Smooth muscle cell of the coronary artery (primary cell): ENCODE measurements around the gene TMSB10. TPM values are rescaled to one million over a fixed set of nuclear protein-coding genes. Genes with fewer than 3 reads are reported as not detected.

ENCODE experiments used
- total RNA-seq: library from RNA; depleted of rRNA; stranded (reverse); fragments of >200 nt; gene quantifications from 2 replicates; pipeline ENCODE4 v1.2.3, GENCODE V29; 2014; ENCODE audit warnings: low replicate concordance

Gene TMSB10
- total RNA-seq: 2,721 and 14,913 TPM in 2 replicates

GRCh38 chr2:84905181-84906107 lies at the start of gene TMSB10:
Gene TMSB10 (plus strand): TSS chr2:84905656.

GRCh38 chr2:84880645-84881521 lies 24.6 kb upstream of the TMSB10 start, which contains the start of gene TRABD2A:
Gene TRABD2A (minus strand): TSS chr2:84881084. CDS start chr2:84881039, 45 bp downstream.

Other genes starting within 250 kb of the TMSB10 start
- 0.98 and 8.9 TPM in 2 replicates for gene TRABD2A, start 24.6 kb upstream of the TMSB10 start, total RNA-seq
- 39.8 and 57.7 TPM in 2 replicates for gene KCMF1, start 65.5 kb downstream of the TMSB10 start, total RNA-seq
- gene TCF7L1, start 227.7 kb downstream of the TMSB10 start, total RNA-seq: 1.9 and 2.0 TPM in 2 replicates